ENCODE measurements around the gene UBE2J1.
A peak's percentile ranks its signal among the peaks of the same experiment; 100 is the strongest.

Gene UBE2J1

DNA sequence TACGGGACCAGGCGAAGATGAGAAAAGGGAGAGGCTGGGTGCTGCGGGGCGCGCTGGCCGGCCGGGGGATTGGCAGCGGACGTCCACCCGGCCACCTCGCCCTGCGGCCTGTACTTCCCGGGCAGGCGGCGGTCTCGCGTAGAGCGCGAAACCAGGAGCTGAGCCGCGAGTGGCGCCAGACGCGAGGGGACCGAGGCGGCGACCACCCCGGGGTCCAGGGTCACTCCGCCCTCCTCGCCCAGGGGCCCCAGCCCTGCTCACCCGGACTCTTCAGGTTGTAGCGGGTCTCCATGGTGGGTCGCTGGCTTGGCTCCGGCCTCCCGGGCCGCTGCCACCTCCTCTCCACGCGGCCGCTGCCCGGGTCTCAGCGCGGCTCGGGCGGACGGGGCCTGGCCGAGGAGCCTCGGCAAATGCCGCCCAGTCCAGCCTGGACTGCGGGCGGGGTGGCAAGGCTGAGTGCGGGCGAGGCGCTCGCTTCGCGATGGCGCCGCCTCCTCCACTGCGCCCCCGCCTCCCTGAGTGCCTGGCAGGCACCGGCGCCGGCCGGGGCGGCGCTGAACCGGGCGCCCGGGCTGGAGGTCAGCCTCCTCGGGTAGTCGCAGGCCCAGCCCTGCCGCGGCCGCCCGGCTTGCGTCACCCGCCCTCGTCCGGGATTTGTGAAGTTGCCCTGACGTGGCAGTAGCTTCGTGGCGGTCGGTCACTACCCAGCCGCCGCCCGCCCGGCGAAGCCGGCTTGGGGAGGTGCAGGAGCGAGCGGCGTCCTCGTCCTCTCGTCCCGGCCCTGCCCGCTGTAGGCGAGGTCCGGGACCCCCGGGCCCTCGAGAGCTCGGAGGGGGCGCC is at the start of gene UBE2J1 (continued):
- TF ChIP-seq, protein P1, sequence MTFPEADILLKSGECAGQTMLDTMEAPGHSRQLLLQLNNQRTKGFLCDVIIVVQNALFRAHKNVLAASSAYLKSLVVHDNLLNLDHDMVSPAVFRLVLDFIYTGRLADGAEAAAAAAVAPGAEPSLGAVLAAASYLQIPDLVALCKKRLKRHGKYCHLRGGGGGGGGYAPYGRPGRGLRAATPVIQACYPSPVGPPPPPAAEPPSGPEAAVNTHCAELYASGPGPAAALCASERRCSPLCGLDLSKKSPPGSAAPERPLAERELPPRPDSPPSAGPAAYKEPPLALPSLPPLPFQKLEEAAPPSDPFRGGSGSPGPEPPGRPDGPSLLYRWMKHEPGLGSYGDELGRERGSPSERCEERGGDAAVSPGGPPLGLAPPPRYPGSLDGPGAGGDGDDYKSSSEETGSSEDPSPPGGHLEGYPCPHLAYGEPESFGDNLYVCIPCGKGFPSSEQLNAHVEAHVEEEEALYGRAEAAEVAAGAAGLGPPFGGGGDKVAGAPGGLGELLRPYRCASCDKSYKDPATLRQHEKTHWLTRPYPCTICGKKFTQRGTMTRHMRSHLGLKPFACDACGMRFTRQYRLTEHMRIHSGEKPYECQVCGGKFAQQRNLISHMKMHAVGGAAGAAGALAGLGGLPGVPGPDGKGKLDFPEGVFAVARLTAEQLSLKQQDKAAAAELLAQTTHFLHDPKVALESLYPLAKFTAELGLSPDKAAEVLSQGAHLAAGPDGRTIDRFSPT (tag by site-specific recombination; IDR thresholded peaks at IDR 0.05): peak; percentile 63; the same call in 1 of the 2 replicates
- TF ChIP-seq ZBTB7A (tag by site-specific recombination; IDR thresholded peaks at IDR 0.05; ENCODE audit: low read depth) (peak; percentile 72; the same call in 1 of the 2 replicates), MEIS1 (CRISPR knock-in tag; IDR thresholded peaks at IDR 0.05; ENCODE audit: borderline replicate concordance) (peak; percentile 57; the same call in 1 of the 2 replicates), ZNF174 (tag by site-specific recombination; IDR thresholded peaks at IDR 0.05) (no peak), ZNF48 (tag by site-specific recombination; IDR thresholded peaks at IDR 0.05) (no peak), ZNF544 (tag by site-specific recombination; IDR thresholded peaks at IDR 0.05) (no peak), ZNF202 (tag by site-specific recombination; IDR thresholded peaks at IDR 0.05; ENCODE audit: borderline replicate concordance) (no peak), ZNF837 (tag by site-specific recombination; IDR thresholded peaks at IDR 0.05) (no peak), ZNF843 (tag by site-specific recombination; IDR thresholded peaks at IDR 0.05) (no peak; the same call in 1 of the 2 replicates), SP7 (tag by site-specific recombination; IDR thresholded peaks at IDR 0.05) (peak; percentile 35), ZNF514 (tag by site-specific recombination; IDR thresholded peaks at IDR 0.05) (no peak), YY1 (tag by site-specific recombination; IDR thresholded peaks at IDR 0.05) (peak; percentile 61; the same call in 1 of the 2 replicates), ZFP37 (tag by site-specific recombination; IDR thresholded peaks at IDR 0.05) (peak; percentile 99), ZNF23 (tag by site-specific recombination; IDR thresholded peaks at IDR 0.05; ENCODE audit: borderline replicate concordance) (no peak), ZNF670 (tag by site-specific recombination; IDR thresholded peaks at IDR 0.05; ENCODE audit: low read depth) (no peak), TCF7L2 (IDR thresholded peaks at IDR 0.05; ENCODE audit: borderline replicate concordance, low read depth, low read length) (no peak), ZBTB17 (tag by site-specific recombination; IDR thresholded peaks at IDR 0.05) (0 out of 2 replicates have a peak, but pooled peaks have one; percentile 3), OVOL3 (tag by site-specific recombination; IDR thresholded peaks at IDR 0.05) (peak; percentile 23; the same call in 1 of the 2 replicates), ZNF792 (tag by site-specific recombination; IDR thresholded peaks at IDR 0.05) (0 out of 2 replicates have a peak, but pooled peaks have one; percentile 74), ZNF621 (tag by site-specific recombination; IDR thresholded peaks at IDR 0.05) (no peak), ZBTB20 (tag by site-specific recombination; IDR thresholded peaks at IDR 0.05) (peak; percentile 96), BCL11A (tag by site-specific recombination; IDR thresholded peaks at IDR 0.05; ENCODE audit: low read depth) (no peak)
- TF ChIP-seq, protein P2, sequence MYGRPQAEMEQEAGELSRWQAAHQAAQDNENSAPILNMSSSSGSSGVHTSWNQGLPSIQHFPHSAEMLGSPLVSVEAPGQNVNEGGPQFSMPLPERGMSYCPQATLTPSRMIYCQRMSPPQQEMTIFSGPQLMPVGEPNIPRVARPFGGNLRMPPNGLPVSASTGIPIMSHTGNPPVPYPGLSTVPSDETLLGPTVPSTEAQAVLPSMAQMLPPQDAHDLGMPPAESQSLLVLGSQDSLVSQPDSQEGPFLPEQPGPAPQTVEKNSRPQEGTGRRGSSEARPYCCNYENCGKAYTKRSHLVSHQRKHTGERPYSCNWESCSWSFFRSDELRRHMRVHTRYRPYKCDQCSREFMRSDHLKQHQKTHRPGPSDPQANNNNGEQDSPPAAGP (tag by site-specific recombination; IDR thresholded peaks at IDR 0.05): peak; percentile 70; the same call in 1 of the 2 replicates
- TF ChIP-seq, protein P3, sequence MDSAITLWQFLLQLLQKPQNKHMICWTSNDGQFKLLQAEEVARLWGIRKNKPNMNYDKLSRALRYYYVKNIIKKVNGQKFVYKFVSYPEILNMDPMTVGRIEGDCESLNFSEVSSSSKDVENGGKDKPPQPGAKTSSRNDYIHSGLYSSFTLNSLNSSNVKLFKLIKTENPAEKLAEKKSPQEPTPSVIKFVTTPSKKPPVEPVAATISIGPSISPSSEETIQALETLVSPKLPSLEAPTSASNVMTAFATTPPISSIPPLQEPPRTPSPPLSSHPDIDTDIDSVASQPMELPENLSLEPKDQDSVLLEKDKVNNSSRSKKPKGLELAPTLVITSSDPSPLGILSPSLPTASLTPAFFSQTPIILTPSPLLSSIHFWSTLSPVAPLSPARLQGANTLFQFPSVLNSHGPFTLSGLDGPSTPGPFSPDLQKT (IDR thresholded peaks at IDR 0.05; ENCODE audit: borderline replicate concordance, low read depth, low read length): no peak
- TF ChIP-seq, protein P4, sequence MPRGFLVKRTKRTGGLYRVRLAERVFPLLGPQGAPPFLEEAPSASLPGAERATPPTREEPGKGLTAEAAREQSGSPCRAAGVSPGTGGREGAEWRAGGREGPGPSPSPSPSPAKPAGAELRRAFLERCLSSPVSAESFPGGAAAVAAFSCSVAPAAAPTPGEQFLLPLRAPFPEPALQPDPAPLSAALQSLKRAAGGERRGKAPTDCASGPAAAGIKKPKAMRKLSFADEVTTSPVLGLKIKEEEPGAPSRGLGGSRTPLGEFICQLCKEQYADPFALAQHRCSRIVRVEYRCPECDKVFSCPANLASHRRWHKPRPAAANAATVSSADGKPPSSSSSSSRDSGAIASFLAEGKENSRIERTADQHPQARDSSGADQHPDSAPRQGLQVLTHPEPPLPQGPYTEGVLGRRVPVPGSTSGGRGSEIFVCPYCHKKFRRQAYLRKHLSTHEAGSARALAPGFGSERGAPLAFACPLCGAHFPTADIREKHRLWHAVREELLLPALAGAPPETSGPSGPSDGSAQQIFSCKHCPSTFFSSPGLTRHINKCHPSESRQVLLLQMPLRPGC (tag by site-specific recombination; IDR thresholded peaks at IDR 0.05): peak; percentile 21; the same call in 1 of the 2 replicates
- TF ChIP-seq, protein P5, sequence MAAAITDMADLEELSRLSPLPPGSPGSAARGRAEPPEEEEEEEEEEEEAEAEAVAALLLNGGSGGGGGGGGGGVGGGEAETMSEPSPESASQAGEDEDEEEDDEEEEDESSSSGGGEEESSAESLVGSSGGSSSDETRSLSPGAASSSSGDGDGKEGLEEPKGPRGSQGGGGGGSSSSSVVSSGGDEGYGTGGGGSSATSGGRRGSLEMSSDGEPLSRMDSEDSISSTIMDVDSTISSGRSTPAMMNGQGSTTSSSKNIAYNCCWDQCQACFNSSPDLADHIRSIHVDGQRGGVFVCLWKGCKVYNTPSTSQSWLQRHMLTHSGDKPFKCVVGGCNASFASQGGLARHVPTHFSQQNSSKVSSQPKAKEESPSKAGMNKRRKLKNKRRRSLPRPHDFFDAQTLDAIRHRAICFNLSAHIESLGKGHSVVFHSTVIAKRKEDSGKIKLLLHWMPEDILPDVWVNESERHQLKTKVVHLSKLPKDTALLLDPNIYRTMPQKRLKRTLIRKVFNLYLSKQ (tag by site-specific recombination; IDR thresholded peaks at IDR 0.05; ENCODE audit: borderline replicate concordance): no peak
- TF ChIP-seq, protein P6, sequence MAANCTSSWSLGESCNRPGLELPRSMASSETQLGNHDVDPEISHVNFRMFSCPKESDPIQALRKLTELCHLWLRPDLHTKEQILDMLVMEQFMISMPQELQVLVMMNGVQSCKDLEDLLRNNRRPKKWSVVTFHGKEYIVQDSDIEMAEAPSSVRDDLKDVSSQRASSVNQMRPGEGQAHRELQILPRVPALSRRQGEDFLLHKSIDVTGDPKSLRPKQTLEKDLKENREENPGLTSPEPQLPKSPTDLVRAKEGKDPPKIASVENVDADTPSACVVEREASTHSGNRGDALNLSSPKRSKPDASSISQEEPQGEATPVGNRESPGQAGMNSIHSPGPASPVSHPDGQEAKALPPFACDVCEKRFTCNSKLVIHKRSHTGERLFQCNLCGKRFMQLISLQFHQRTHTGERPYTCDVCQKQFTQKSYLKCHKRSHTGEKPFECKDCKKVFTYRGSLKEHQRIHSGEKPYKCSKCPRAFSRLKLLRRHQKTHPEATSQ (tag by site-specific recombination; IDR thresholded peaks at IDR 0.05): peak; percentile 95
- TF ChIP-seq, protein P7, sequence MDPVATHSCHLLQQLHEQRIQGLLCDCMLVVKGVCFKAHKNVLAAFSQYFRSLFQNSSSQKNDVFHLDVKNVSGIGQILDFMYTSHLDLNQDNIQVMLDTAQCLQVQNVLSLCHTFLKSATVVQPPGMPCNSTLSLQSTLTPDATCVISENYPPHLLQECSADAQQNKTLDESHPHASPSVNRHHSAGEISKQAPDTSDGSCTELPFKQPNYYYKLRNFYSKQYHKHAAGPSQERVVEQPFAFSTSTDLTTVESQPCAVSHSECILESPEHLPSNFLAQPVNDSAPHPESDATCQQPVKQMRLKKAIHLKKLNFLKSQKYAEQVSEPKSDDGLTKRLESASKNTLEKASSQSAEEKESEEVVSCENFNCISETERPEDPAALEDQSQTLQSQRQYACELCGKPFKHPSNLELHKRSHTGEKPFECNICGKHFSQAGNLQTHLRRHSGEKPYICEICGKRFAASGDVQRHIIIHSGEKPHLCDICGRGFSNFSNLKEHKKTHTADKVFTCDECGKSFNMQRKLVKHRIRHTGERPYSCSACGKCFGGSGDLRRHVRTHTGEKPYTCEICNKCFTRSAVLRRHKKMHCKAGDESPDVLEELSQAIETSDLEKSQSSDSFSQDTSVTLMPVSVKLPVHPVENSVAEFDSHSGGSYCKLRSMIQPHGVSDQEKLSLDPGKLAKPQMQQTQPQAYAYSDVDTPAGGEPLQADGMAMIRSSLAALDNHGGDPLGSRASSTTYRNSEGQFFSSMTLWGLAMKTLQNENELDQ (tag by site-specific recombination; IDR thresholded peaks at IDR 0.05; ENCODE audit: low read depth): no peak

All from HEK293 (cell line).